VCaP (cell line): ENCODE results near the gene AKAP5.

Experiments used
- H3K27ac ChIP-seq: fragments of 450-650 bp; 2 replicates; pipeline ENCODE4 v1.5.1; 2017
- CTCF ChIP-seq: fragments of 450-650 bp; conservative IDR thresholded peaks from 2 replicates; pipeline ENCODE4 v1.5.1; 2017; ENCODE audit warnings: mild to moderate bottlenecking, moderate library complexity

Gene AKAP5

GRCh38 chr14:64422756-64423155 lies 42.5 kb upstream of the AKAP5 start:
- TF ChIP-seq CTCF = no peak
- H3K27ac ChIP-seq = no peak overlapping the region

GRCh38 chr14:64423987-64424386 lies 41.3 kb upstream of the AKAP5 start:
- H3K27ac ChIP-seq = no peak overlapping the region
- TF ChIP-seq CTCF = no peak

GRCh38 chr14:64434528-64434927 lies 30.8 kb upstream of the AKAP5 start:
- no peak overlapping the region for H3K27ac ChIP-seq
- no peak for TF ChIP-seq CTCF

GRCh38 chr14:64438181-64438841 lies 27.0 kb upstream of the AKAP5 start:
- H3K27ac ChIP-seq = no peak overlapping the region

GRCh38 chr14:64439141-64439540 lies 26.2 kb upstream of the AKAP5 start:
- H3K27ac ChIP-seq = no peak overlapping the region
- TF ChIP-seq CTCF = no peak

More at GRCh38 chr14:64438181-64438841, 27.0 kb upstream of the AKAP5 start:
- no peak for TF ChIP-seq CTCF

GRCh38 chr14:64440494-64440893 lies 24.8 kb upstream of the AKAP5 start:
- TF ChIP-seq CTCF = no peak
- no peak overlapping the region for H3K27ac ChIP-seq

- no peak overlapping the region for H3K27ac ChIP-seq
- no peak for TF ChIP-seq CTCF
These were observed 22.9 kb upstream of the AKAP5 start for GRCh38 chr14:64442300-64442988.
